Right ventricle myocardium superior (tissue), 1 donor: Measurements from ENCODE around the gene SBNO1. TPM values are rescaled to one million over a fixed set of nuclear protein-coding genes. Genes with fewer than 3 reads are reported as not detected.
"Not testable (repeated sequence)": the region's sequence is repeated elsewhere in the genome, so short reads cannot be mapped to it uniquely, and the experiment has no call there.

Source experiments
- ATAC-seq: fragments of 200-7000 bp; cut with Tn5 transposase; one replicate; pipeline ENCODE4 v1.9.1; 2020; ENCODE audit warnings: mild to moderate bottlenecking; ENCODE audit not compliant: poor library complexity
- DNase-seq: peaks from one replicate; pipeline ENCODE4 v3.0.0-alpha.2; 2020
- intact Hi-C: fragments of 100-400 bp; cut with DNase I; formaldehyde crosslinking; loops from one replicate; pipeline ENCODE4 v1.11.2; 2022
- total RNA-seq: library from RNA; stranded (reverse); fragmentation: NEBNext Ultra II Directional; extraction: Animal tissue kit (Norgen Biotek cat#: 25700); gene quantifications from one replicate; pipeline ENCODE4 v1.2.1, GENCODE V29; 2021
- donor health status: DM: no; HTN: yes; CAD: no; lungs with severe emphysema.

The SBNO1 gene
- total RNA-seq, 1 donor from 2014 or later, result 25.3 TPM

GRCh38 chr12:123265851-123266678 is 98.6 kb downstream of the SBNO1 start:
- no peak for DNase-seq
- intact Hi-C loops, result no loop called here
- ATAC-seq, result no peak

- intact Hi-C loops, result no loop called here
- no peak for ATAC-seq
Observed at GRCh38 chr12:123264642-123265041, 100.0 kb downstream of the SBNO1 start.

GRCh38 chr12:123263196-123263817 is 101.3 kb downstream of the SBNO1 start:
- DNase-seq (no peak), ATAC-seq (no peak)
- intact Hi-C loops, result no loop called here

More at GRCh38 chr12:123264642-123265041, 100.0 kb downstream of the SBNO1 start:
- no peak for DNase-seq

- DNase-seq (no peak), ATAC-seq (no peak)
- intact Hi-C loops, result no loop called here
Observed at GRCh38 chr12:123261196-123261595, 103.5 kb downstream of the SBNO1 start.

- no peak for DNase-seq
- intact Hi-C loops, result no loop called here
- ATAC-seq, result no peak
Observed at GRCh38 chr12:123260081-123260480, 104.6 kb downstream of the SBNO1 start.

GRCh38 chr12:123258593-123258992 is 106.1 kb downstream of the SBNO1 start:
- DNase-seq (no peak), ATAC-seq (no peak)
- intact Hi-C loops, result no loop called here

- ATAC-seq (no peak), DNase-seq (no peak)
Observed at GRCh38 chr12:123254853-123255446, 109.7 kb downstream of the SBNO1 start.

GRCh38 chr12:123253641-123254459 is 110.8 kb downstream of the SBNO1 start:
- ATAC-seq, result peak; percentile 82
- DNase-seq, result peak; percentile 78
- intact Hi-C loops, result no loop called here

More at GRCh38 chr12:123254853-123255446, 109.7 kb downstream of the SBNO1 start:
- intact Hi-C loops, result no loop called here

- intact Hi-C loops, ATAC-seq, DNase-seq: not testable (repeated sequence)
Observed at GRCh38 chr12:123252365-123252764, 112.3 kb downstream of the SBNO1 start.

- ATAC-seq (no peak), DNase-seq (no peak)
- intact Hi-C loops, result no loop called here
Observed at GRCh38 chr12:123251403-123252076, 113.1 kb downstream of the SBNO1 start.

GRCh38 chr12:123250471-123251383 is 113.9 kb downstream of the SBNO1 start:
- intact Hi-C loops, result no loop called here
- DNase-seq (no peak), ATAC-seq (no peak)

GRCh38 chr12:123248996-123249741 is 115.5 kb downstream of the SBNO1 start:
- DNase-seq, ATAC-seq, intact Hi-C loops: not testable (repeated sequence)

GRCh38 chr12:123248129-123248528 is 116.5 kb downstream of the SBNO1 start:
- ATAC-seq, result not testable (repeated sequence)

GRCh38 chr12:123245678-123246077 is 119.0 kb downstream of the SBNO1 start:
- ATAC-seq (no peak), DNase-seq (no peak)
- intact Hi-C loops, result no loop called here

More at GRCh38 chr12:123248129-123248528, 116.5 kb downstream of the SBNO1 start:
- intact Hi-C loops, DNase-seq: not testable (repeated sequence)

GRCh38 chr12:123243671-123244262 is 120.9 kb downstream of the SBNO1 start:
- ATAC-seq (no peak), DNase-seq (no peak)
- intact Hi-C loops, result no loop called here
